Heart left ventricle (tissue), 13 donors: ENCODE measurements around the gene SWAP70.

Source experiments
- CTCF ChIP-seq, 12 donors: fragments of 200-600 bp; sonication (generic) in 4 of 12; IDR thresholded peaks; one replicate each; pipeline versions ENCODE4 v1.5.0 to v1.8.0; 2018 to 2022; ENCODE audit warnings: antibody characterized with exemption in 12 of 12, mild to moderate bottlenecking in 5 of 12
- POLR2A ChIP-seq, 2 donors: fragments of 450-650 bp; IDR thresholded peaks; one replicate each; pipeline ENCODE4 v1.6.1; 2017; ENCODE audit warnings: antibody characterized with exemption in 2 of 2, mild to moderate bottlenecking in 2 of 2, moderate library complexity in 2 of 2
- donor health status: ischemic (EF 13 %, LVEDD 7.1; RV severe dilation, severe dysfunction).
- donor health status: DM: no; HTN: yes; CAD: no.
- donor health status: DM: no; HTN: no; CAD: no.
- donor health status: ischemic (EF 25% LVEDD 6.9; RV normal size, moderate dysfunction).
- donor health status: ischemic (EF 25% LVEDD 5.7; RV mildly dilated, moderate dysfunction).
- donor health status: ischemic (EF 35%, LVEDD 5.7; RV mildly dilated, moderate dysfunction).
- donor health status: nonischemic (EF 11% LVEDD 7.7; RV severe dilation, severe dysfunction).
- donor health status: DM: yes; HTN: yes; CAD: no.
- donor health status: PGD.
- donor health status: ischemic (EF 29% LVEDD 5.4; RV normal size, mild dysfunction).
- donor health status: nonischemic (EF 23%, LVEDD 6.1; RV moderate dilation, normal function).

GRCh38 chr11:9747828-9748227, 84.0 kb downstream of the SWAP70 start:
- TF ChIP-seq CTCF (IDR thresholded peaks at IDR 0.05) (no peak), POLR2A (IDR thresholded peaks at IDR 0.05) (no peak)
